Astrocyte (in vitro differentiated cells and primary cell): ENCODE results near the gene PAOX. TPM values are rescaled to one million over a fixed set of nuclear protein-coding genes. Genes with fewer than 3 reads are reported as not detected.

Experiments used
- DNase-seq: peaks from one replicate; pipeline ENCODE4 v3.0.0-alpha.2; 2010; ENCODE audit warnings: low read depth
- FAIRE-seq: peaks from 2 replicates; lab custom pipeline; 2011; peaks lifted over from hg19 to GRCh38; lab: Jason Lieb, UNC
- H2AFZ ChIP-seq: 2 replicates; pipeline ENCODE4 v1.6.0; 2012; ENCODE audit warnings: low read depth, low read length, inconsistent platforms
- H3K27ac ChIP-seq: 2 replicates; pipeline ENCODE4 v1.5.1; 2011; ENCODE audit warnings: low read depth, low read length, inconsistent platforms
- H3K27me3 ChIP-seq: 2 replicates; pipeline ENCODE4 v1.6.0; 2011; ENCODE audit warnings: low read length, inconsistent platforms; ENCODE audit not compliant: insufficient read depth
- H3K36me3 ChIP-seq: 2 replicates; pipeline ENCODE4 v1.5.1; 2011; ENCODE audit warnings: low read length, inconsistent platforms; ENCODE audit not compliant: insufficient read depth
- H3K4me1 ChIP-seq: 2 replicates; pipeline ENCODE4 v1.5.1; 2011; ENCODE audit warnings: low read length, inconsistent platforms; ENCODE audit not compliant: insufficient read depth
- H3K4me2 ChIP-seq: 2 replicates; pipeline ENCODE4 v1.6.0; 2012; ENCODE audit warnings: low read length, inconsistent platforms
- H3K4me3 ChIP-seq: 2 replicates; pipeline ENCODE4 v1.5.1; 2011; ENCODE audit warnings: low read depth, mild to moderate bottlenecking, low read length, inconsistent platforms; ENCODE audit not compliant: insufficient read depth
- H3K79me2 ChIP-seq: 2 replicates; pipeline ENCODE4 v1.6.0; 2012; ENCODE audit warnings: mild to moderate bottlenecking, low read length, inconsistent platforms; ENCODE audit not compliant: insufficient read depth
- H3K9ac ChIP-seq: 2 replicates; pipeline ENCODE4 v1.6.0; 2012; ENCODE audit warnings: mild to moderate bottlenecking, low read length, inconsistent platforms
- H3K9me3 ChIP-seq: 2 replicates; pipeline ENCODE4 v1.5.1; 2012; ENCODE audit warnings: low read depth, mild to moderate bottlenecking, low read length, inconsistent platforms; ENCODE audit not compliant: insufficient read depth
- H4K20me1 ChIP-seq: 2 replicates; pipeline ENCODE4 v1.6.0; 2012; ENCODE audit warnings: low read length, inconsistent platforms; ENCODE audit not compliant: insufficient read depth
- H3K27ac Mint-ChIP-seq: one replicate; pipeline ENCODE4 v1.8.0; 2021; ENCODE audit warnings: mild to moderate bottlenecking, mixed read lengths; ENCODE audit not compliant: unreplicated experiment
- H3K27me3 Mint-ChIP-seq: one replicate; pipeline ENCODE4 v1.8.0; 2021; ENCODE audit warnings: low read depth, mixed read lengths; ENCODE audit not compliant: unreplicated experiment
- H3K36me3 Mint-ChIP-seq: one replicate; pipeline ENCODE4 v1.8.0; 2021; ENCODE audit warnings: low read depth, mixed read lengths; ENCODE audit not compliant: unreplicated experiment
- H3K4me1 Mint-ChIP-seq: one replicate; pipeline ENCODE4 v1.8.0; 2021; ENCODE audit warnings: low read depth, mixed read lengths; ENCODE audit not compliant: unreplicated experiment
- H3K4me3 Mint-ChIP-seq: one replicate; pipeline ENCODE4 v1.8.0; 2021; ENCODE audit warnings: mild to moderate bottlenecking, moderate library complexity, mixed read lengths; ENCODE audit not compliant: unreplicated experiment
- H3K9me3 Mint-ChIP-seq: one replicate; pipeline ENCODE4 v1.8.0; 2021; ENCODE audit warnings: mild to moderate bottlenecking, mixed read lengths; ENCODE audit not compliant: unreplicated experiment
- CTCF ChIP-seq: IDR thresholded peaks from 2 replicates; pipeline ENCODE4 v1.5.1; 2011; ENCODE audit warnings: low read depth, mild to moderate bottlenecking, inconsistent platforms, low read length, moderate library complexity; ENCODE audit not compliant: insufficient read depth
- EZH2 ChIP-seq: IDR thresholded peaks from 2 replicates; pipeline ENCODE4 v1.6.1; 2012; ENCODE audit warnings: mild to moderate bottlenecking, low read length, inconsistent platforms; ENCODE audit not compliant: insufficient read depth
- total RNA-seq: library from RNA; stranded (reverse); gene quantifications from 2 replicates; pipeline ENCODE4 v1.2.1, GENCODE V29; 2021

PAOX gene
- total RNA-seq, 1 donor from 2014 or later = 7.9 TPM

GRCh38 chr10:133359554-133359971, 19.5 kb upstream of the PAOX start:
- H3K9me3 ChIP-seq = no peaks in the 10 kb centered on the region
- H3K4me3 ChIP-seq = no peak overlapping the region
- H3K27me3 ChIP-seq = no peaks in the 10 kb centered on the region
- peaks cover 9% of the 10 kb centered on the region for H3K4me1 ChIP-seq
- H3K4me2 ChIP-seq = no peak overlapping the region
- DNase-seq = no peak
- FAIRE-seq = no peak
- peaks cover 5% of the 10 kb centered on the region for H3K79me2 ChIP-seq
- Mint-ChIP-seq H3K4me3 (no peak overlapping the region), H3K36me3 (peaks cover 10% of the 10 kb centered on the region), H3K27me3 (no peaks in the 10 kb centered on the region), H3K4me1 (no peaks in the 10 kb centered on the region), H3K9me3 (no peaks in the 10 kb centered on the region), H3K27ac (no peak overlapping the region)
- no peak overlapping the region for H2AFZ ChIP-seq
- peaks cover 2% of the 10 kb centered on the region for H3K36me3 ChIP-seq
- TF ChIP-seq CTCF (no peak), EZH2 (no peak)
- H3K9ac ChIP-seq = no peak overlapping the region
- H4K20me1 ChIP-seq = peaks cover 11% of the 10 kb centered on the region
- H3K27ac ChIP-seq = no peak overlapping the region

GRCh38 chr10:133359972-133360610, 19.0 kb upstream of the PAOX start:
- Histone ChIP-seq H3K4me1 (peaks cover 9% of the 10 kb centered on the region), H2AFZ (no peak overlapping the region), H4K20me1 (peaks cover 11% of the 10 kb centered on the region), H3K27me3 (no peaks in the 10 kb centered on the region), H3K27ac (no peak overlapping the region), H3K4me3 (no peak overlapping the region), H3K9ac (no peak overlapping the region), H3K4me2 (no peak overlapping the region), H3K9me3 (no peaks in the 10 kb centered on the region), H3K36me3 (peaks cover 2% of the 10 kb centered on the region), H3K79me2 (peaks cover 5% of the 10 kb centered on the region)
- no peak for TF ChIP-seq CTCF
- TF ChIP-seq EZH2 = no peak
- FAIRE-seq = no peak
- H3K27ac Mint-ChIP-seq = no peak overlapping the region
- no peaks in the 10 kb centered on the region for H3K4me1 Mint-ChIP-seq
- H3K4me3 Mint-ChIP-seq = no peak overlapping the region
- peaks cover 14% of the 10 kb centered on the region for H3K36me3 Mint-ChIP-seq
- DNase-seq = no peak
- no peaks in the 10 kb centered on the region for H3K27me3 Mint-ChIP-seq
- H3K9me3 Mint-ChIP-seq = no peaks in the 10 kb centered on the region

- no peak for FAIRE-seq
- Histone ChIP-seq H3K27ac (no peak overlapping the region), H3K9me3 (no peaks in the 10 kb centered on the region), H3K9ac (no peak overlapping the region), H3K4me2 (no peak overlapping the region), H3K4me1 (peaks cover 9% of the 10 kb centered on the region), H4K20me1 (peaks cover 10% of the 10 kb centered on the region), H3K27me3 (no peaks in the 10 kb centered on the region), H3K79me2 (peaks cover 5% of the 10 kb centered on the region), H2AFZ (no peak overlapping the region), H3K36me3 (peaks cover 2% of the 10 kb centered on the region), H3K4me3 (no peak overlapping the region)
- peak overlapping the region; percentile 62 for H3K27ac Mint-ChIP-seq
- H3K9me3 Mint-ChIP-seq = no peaks in the 10 kb centered on the region
- H3K36me3 Mint-ChIP-seq = peaks cover 14% of the 10 kb centered on the region
- no peaks in the 10 kb centered on the region for H3K27me3 Mint-ChIP-seq
- no peaks in the 10 kb centered on the region for H3K4me1 Mint-ChIP-seq
- DNase-seq = no peak
- TF ChIP-seq CTCF (no peak), EZH2 (no peak)
- no peak overlapping the region for H3K4me3 Mint-ChIP-seq
Measured at GRCh38 chr10:133361227-133361626, 17.8 kb upstream of the PAOX start.
